Adrenal gland (tissue), 12 donors: ENCODE results near the gene KCNJ6. TPM values are rescaled to one million over a fixed set of nuclear protein-coding genes. Genes with fewer than 3 reads are reported as not detected.

ENCODE experiments used
- DNase-seq, 7 donors: peaks; one replicate each; pipeline ENCODE4 v3.0.0-alpha.2; 2019 to 2020
- H3K27ac ChIP-seq, 5 donors: fragments of 200-600 bp; sonication (generic) in 4 of 5; 1 replicate in 3 of 5; 2 replicates in 2 of 5; pipeline versions ENCODE4 v1.5.1 to v1.8.0; 2016 to 2020; ENCODE audit warnings: mild to moderate bottlenecking in 1 of 5
- H3K27me3 ChIP-seq: fragments of 200-600 bp; 2 replicates; pipeline ENCODE4 v1.8.0; 2021
- H3K36me3 ChIP-seq, 2 donors: fragments of 200-600 bp; replicated peaks in 1 of 2; 1 replicate in 1 of 2; 2 replicates in 1 of 2; pipeline versions ENCODE4 v1.5.1 to v1.8.0; 2018 to 2022
- H3K4me1 ChIP-seq, 2 donors: fragments of 200-600 bp; replicated peaks in 1 of 2; 1 replicate in 1 of 2; 2 replicates in 1 of 2; pipeline versions ENCODE4 v1.5.1 to v1.8.0; 2018 to 2021
- H3K4me3 ChIP-seq, 4 donors: fragments of 200-600 bp; sonication (generic) in 3 of 4; one replicate each; pipeline ENCODE4 v1.5.1; 2016 to 2018
- H3K9me3 ChIP-seq, 3 donors: fragments of 200-600 bp; sonication (generic) in 1 of 3; replicated peaks in 1 of 3; 1 replicate in 2 of 3; 2 replicates in 1 of 3; pipeline versions ENCODE4 v1.5.1 to v1.8.0; 2016 to 2021
- CTCF ChIP-seq, 6 experiments: fragments of 450-650 bp in 4 of 6; fragments of 200-600 bp in 2 of 6; sonication (generic) in 1 of 6; IDR thresholded peaks; 1 replicate in 5 of 6; 2 replicates in 1 of 6; pipeline versions ENCODE4 v1.5.1 to v1.8.0; 2016 to 2021; ENCODE audit warnings: antibody characterized with exemption in 6 of 6, mild to moderate bottlenecking in 2 of 6, moderate library complexity in 1 of 6
- POLR2A ChIP-seq, 2 donors: fragments of 450-650 bp; IDR thresholded peaks; one replicate each; pipeline ENCODE4 v1.6.1; 2017; ENCODE audit warnings: antibody characterized with exemption in 2 of 2, mild to moderate bottlenecking in 2 of 2, moderate library complexity in 1 of 2
- WGBS, 4 donors: extraction: QIAGEN DNeasy Blood & Tissue Kit in 2 of 4; methylation state at CpG; one replicate each; pipeline versions ENCODE4 v1.1.5 to v1.1.7; 2013 to 2017; 5-methylcytosine and 5-hydroxymethylcytosine counted together
- intact Hi-C, 2 donors: fragments of 100-400 bp; cut with DNase I; formaldehyde crosslinking; loops; one replicate each; pipeline versions ENCODE4 v1.14.1 to v1.15.0; 2022 to 2023
- polyA plus RNA-seq, 3 donors: library from polyadenylated mRNA; stranded (reverse); fragments of 200-250 nt in 2 of 3; fragments of 350-450 nt in 1 of 3; fragmentation: Illumina TruSeq in 1 of 3; extraction: RNeasy Lipid Tissue Mini Kit (QIAGEN cat#74804) in 1 of 3; gene quantifications; one replicate each; pipeline ENCODE4 v1.2.3, GENCODE V29; 2013 to 2014
- total RNA-seq, 9 donors: library from RNA; depleted of rRNA in 4 of 9; stranded (reverse); fragments of >200 nt in 4 of 9; fragments of 120-200 nt in 1 of 9; fragmentation: NEBNext Ultra II Directional in 1 of 9; extraction: Animal tissue kit (Norgen Biotek cat#: 25700) in 1 of 9; gene quantifications; one replicate each; pipeline versions ENCODE4 v1.1.0 to v1.2.4, GENCODE V29; 2013 to 2023
- donor health status: healthy with polysubstance abuse.
- donor health status: Bipolar disorder and iron deficiency.
- donor health status: DM: yes; HTN: yes; CAD: no.
- donor health status: DM: no; HTN: no; CAD: no.
- donor health status: DM: no; HTN: no; CAD: no.
- donor health status: DM: yes; HTN: yes; CAD: no.

Gene KCNJ6
- total and polyA plus RNA-seq, 12 donors, result 0.03 to 0.60 (median 0.07) TPM; not detected in 4

GRCh38 chr21:37873655-37874054 is 42.6 kb downstream of the KCNJ6 start:
- H3K9me3 ChIP-seq, result no peaks in the 10 kb centered on the region
- intact Hi-C loops, result no loop called here
- no peak overlapping the region for H3K4me3 ChIP-seq
- TF ChIP-seq CTCF (IDR thresholded peaks at IDR 0.05) (peak in 1 of 6 experiments; percentile 7), POLR2A (IDR thresholded peaks at IDR 0.05) (no peak)
- H3K27ac ChIP-seq, result no peak overlapping the region
- 49 to 76% (median 65%) methylated on average over 3 of the region's 3 CpGs for WGBS, 4 donors
- H3K36me3 ChIP-seq, result no peaks in the 10 kb centered on the region
- DNase-seq, result no peak
- H3K27me3 ChIP-seq, result no peaks in the 10 kb centered on the region
- H3K4me1 ChIP-seq, result no peaks in the 10 kb centered on the region

GRCh38 chr21:37871121-37871862 is 45.0 kb downstream of the KCNJ6 start:
- no peaks in the 10 kb centered on the region for H3K4me1 ChIP-seq
- no peak overlapping the region for H3K27ac ChIP-seq
- DNase-seq, result no peak
- no peaks in the 10 kb centered on the region for H3K36me3 ChIP-seq
- 66 to 86% (median 80%) methylated on average over 8 of the region's 8 CpGs for WGBS, 4 donors
- intact Hi-C loops, result no loop called here
- H3K9me3 ChIP-seq, result no peaks in the 10 kb centered on the region
- H3K27me3 ChIP-seq, result no peaks in the 10 kb centered on the region
- TF ChIP-seq CTCF (IDR thresholded peaks at IDR 0.05) (no peak), POLR2A (IDR thresholded peaks at IDR 0.05) (no peak)
- no peak overlapping the region for H3K4me3 ChIP-seq

GRCh38 chr21:37870221-37870620 is 46.0 kb downstream of the KCNJ6 start:
- Histone ChIP-seq H3K4me3 (no peak overlapping the region), H3K36me3 (no peaks in the 10 kb centered on the region), H3K4me1 (no peaks in the 10 kb centered on the region), H3K27me3 (no peaks in the 10 kb centered on the region), H3K27ac (no peak overlapping the region), H3K9me3 (no peaks in the 10 kb centered on the region)
- peak in 1 of 7 donors; percentile 55 for DNase-seq
- 47 to 79% (median 66%) methylated on average over 1 to 2 of the region's 2 CpGs for WGBS, 4 donors
- intact Hi-C loops, result no loop called here
- TF ChIP-seq CTCF (IDR thresholded peaks at IDR 0.05), result no peak
- no peak for TF ChIP-seq POLR2A (IDR thresholded peaks at IDR 0.05)

- no peaks in the 10 kb centered on the region for H3K9me3 ChIP-seq
- H3K27me3 ChIP-seq, result no peaks in the 10 kb centered on the region
- no peak for DNase-seq
- no peaks in the 10 kb centered on the region for H3K4me1 ChIP-seq
- no peaks in the 10 kb centered on the region for H3K36me3 ChIP-seq
- H3K4me3 ChIP-seq, result no peak overlapping the region
- no peak overlapping the region for H3K27ac ChIP-seq
- TF ChIP-seq CTCF (IDR thresholded peaks at IDR 0.05) (no peak), POLR2A (IDR thresholded peaks at IDR 0.05) (no peak)
- intact Hi-C loops, result no loop called here
Measured at GRCh38 chr21:37869661-37870060, 46.6 kb downstream of the KCNJ6 start.
